GM18951 (cell line): ENCODE measurements around the gene HRH4.

ENCODE experiments used
- POLR2A ChIP-seq: IDR thresholded peaks from 4 replicates; pipeline ENCODE4 v1.6.1; 2011; ENCODE audit warnings: mild to moderate bottlenecking; ENCODE audit not compliant: insufficient read length, insufficient read depth; ENCODE audit errors: extremely low read depth
- in situ Hi-C: fragments of 300-500 bp; cut with MboI; formaldehyde crosslinking; loops from one replicate; pipeline ENCODE4 v1.12.0; 2022; ENCODE audit warnings: low sequenced_read_pairs, mixed read lengths, inconsistent platforms; ENCODE audit not compliant: unreplicated experiment

HRH4 gene

GRCh38 chr18:24446453-24446852 lies 14.0 kb upstream of the HRH4 start:
- no peak for TF ChIP-seq POLR2A
- in situ Hi-C loops = no loop called here

DNA sequence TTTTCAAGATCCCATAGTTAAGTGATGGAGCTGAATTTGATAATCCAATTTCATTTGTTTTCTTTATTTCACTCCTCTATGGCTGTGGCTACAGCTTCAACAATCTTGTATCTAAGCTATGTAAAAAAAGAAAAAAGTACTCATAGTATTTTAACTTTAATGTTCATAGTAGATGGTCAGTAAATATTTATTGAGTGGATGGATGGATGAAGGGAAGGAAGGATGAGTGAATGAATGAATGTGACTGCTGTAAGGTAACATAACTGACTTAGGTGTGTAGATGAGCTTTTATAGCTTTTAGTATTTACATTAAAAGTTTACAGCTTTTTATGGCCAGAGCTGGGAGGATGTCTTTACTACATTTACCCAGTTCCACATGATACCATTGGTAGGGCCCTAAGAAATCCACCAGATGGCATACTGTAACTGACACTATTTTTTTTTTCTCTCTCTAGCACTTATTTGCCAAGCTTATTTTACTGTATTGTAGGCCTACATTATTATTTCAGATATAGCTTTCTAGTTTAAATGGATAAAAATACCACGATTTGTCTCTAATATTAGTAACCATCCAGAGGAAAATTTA lies 13.4 kb upstream of the HRH4 start:
- TF ChIP-seq POLR2A = no peak
- in situ Hi-C loops = no loop called here

DNA sequence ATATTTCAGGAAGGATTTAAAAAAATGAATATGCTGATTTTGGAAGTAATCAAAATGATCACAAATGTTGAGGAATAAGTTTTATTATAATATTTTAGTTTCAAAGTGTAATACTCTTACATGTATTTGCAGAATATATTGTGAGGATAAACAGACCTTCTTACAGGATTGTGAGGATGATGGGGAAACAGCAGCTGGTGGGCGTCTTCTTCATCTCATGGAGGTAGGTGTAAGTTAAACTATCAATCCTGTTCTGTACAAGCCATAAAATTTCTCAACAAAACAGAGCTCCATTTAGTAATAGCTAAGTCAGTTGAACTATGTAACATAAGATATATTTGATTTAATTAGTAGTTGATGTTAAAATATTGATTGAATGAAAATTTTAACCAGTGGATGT lies 12.5 kb upstream of the HRH4 start:
- in situ Hi-C loops = no loop called here
- TF ChIP-seq POLR2A = no peak

- in situ Hi-C loops = no loop called here
- no peak for TF ChIP-seq POLR2A
Observed at GRCh38 chr18:24456549-24456948, 3.9 kb upstream of the HRH4 start.

- in situ Hi-C loops = no loop called here
- no peak for TF ChIP-seq POLR2A
Observed at GRCh38 chr18:24459772-24460171, 665 bp upstream of the HRH4 start.

GRCh38 chr18:24461996-24462395 lies 1.6 kb downstream of the HRH4 start:
- in situ Hi-C loops = no loop called here
- TF ChIP-seq POLR2A = no peak

DNA sequence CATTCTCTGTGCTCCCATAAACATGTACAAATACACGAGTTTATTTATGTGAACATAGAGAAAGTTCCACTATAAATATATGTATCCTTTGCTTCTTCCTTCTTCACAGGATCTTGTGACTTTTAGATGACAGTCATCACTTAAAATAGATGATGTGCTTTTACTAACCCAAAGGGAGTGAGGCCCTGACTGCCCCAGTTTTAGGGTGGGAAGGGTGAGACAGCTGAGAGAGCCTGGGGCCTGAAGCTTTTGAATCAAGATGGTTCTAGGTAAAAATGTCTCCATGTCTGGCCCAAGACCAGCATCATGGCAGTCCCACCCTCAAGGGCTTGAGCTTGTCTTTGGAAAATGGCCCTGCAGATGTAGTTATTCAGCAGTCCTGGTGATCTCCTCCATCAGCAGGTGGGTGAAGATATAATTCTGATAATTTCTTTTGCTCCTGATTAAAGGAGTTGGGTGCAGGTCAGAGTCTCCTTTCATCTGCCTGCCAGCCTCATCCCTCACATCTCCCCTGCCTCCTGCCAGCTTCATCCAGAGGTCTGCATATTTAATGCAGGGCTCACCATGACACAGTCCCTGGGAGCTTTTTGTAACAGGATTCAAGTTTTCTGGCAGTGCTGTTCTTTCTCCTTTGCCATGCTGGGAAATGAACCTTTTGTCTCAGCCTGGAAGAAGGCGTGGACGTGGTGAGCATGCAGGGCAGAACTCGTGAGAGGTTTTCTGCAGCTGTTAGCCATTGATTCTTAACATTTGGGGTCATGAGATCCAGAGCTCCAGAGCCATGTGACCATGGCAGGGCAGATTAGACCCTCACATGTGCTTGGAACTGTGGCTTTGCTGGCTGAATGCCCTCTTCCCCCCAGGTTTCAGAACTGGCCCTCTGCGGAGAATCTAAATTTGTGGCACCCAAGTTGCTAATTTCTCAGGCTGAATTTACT lies 2.7 kb downstream of the HRH4 start:
- in situ Hi-C loops = no loop called here
- TF ChIP-seq POLR2A = no peak

GRCh38 chr18:24465486-24465885 lies 5.0 kb downstream of the HRH4 start:
- TF ChIP-seq POLR2A = no peak
- in situ Hi-C loops = no loop called here

GRCh38 chr18:24466771-24467170 lies 6.3 kb downstream of the HRH4 start:
- no peak for TF ChIP-seq POLR2A
- in situ Hi-C loops = no loop called here

GRCh38 chr18:24470022-24470618 lies 9.7 kb downstream of the HRH4 start:
- TF ChIP-seq POLR2A = no peak
- in situ Hi-C loops = no loop called here

- in situ Hi-C loops = no loop called here
Observed at GRCh38 chr18:24470805-24471204, 10.4 kb downstream of the HRH4 start.

GRCh38 chr18:24472591-24472990 lies 12.2 kb downstream of the HRH4 start:
- no peak for TF ChIP-seq POLR2A
- in situ Hi-C loops = no loop called here

More at GRCh38 chr18:24470805-24471204, 10.4 kb downstream of the HRH4 start:
- TF ChIP-seq POLR2A = no peak

- no peak for TF ChIP-seq POLR2A
- in situ Hi-C loops = no loop called here
Observed at GRCh38 chr18:24474406-24474805, 14.0 kb downstream of the HRH4 start.
